GM12878 (cell line): ENCODE measurements around the gene SEC24D. TPM values are rescaled to one million over a fixed set of nuclear protein-coding genes. Genes with fewer than 3 reads are reported as not detected.

ENCODE experiments used
- ATAC-seq: fragments of 200-7000 bp; cut with Tn5 transposase; 3 replicates; pipeline ENCODE4 v1.9.1; 2020; ENCODE audit warnings: mild to moderate bottlenecking, moderate library complexity
- BruUV-seq: library from RNA; stranded (reverse); fragments of 400-500 nt; replicated peaks from 2 replicates; lab custom pipeline; 2021; lab: Mats Ljungman, UMichigan
- CTCF ChIA-PET: fragments of 300-600 bp; sonication (Branson Sonifier 250); formaldehyde crosslinking; extraction: SDS; loops from one replicate; lab custom pipeline; 2021; ENCODE audit warnings: inconsistent platforms; lab: Yijun Ruan, JAX
- POLR2A ChIA-PET: fragments of 350-600 bp; formaldehyde crosslinking; extraction: SDS; loops from one replicate; lab custom pipeline; 2021; ENCODE audit warnings: inconsistent platforms; lab: Charles Lee
- RAD21 ChIA-PET: fragments of 300-600 bp; sonication (Branson Sonifier 250); formaldehyde crosslinking; loops from one replicate; lab custom pipeline; 2023; ENCODE audit warnings: antibody characterized with exemption; ENCODE audit not compliant: unreplicated experiment; lab: Charles Lee
- SMC1A ChIA-PET: fragments of 300-600 bp; sonication (Branson Sonifier 250); formaldehyde crosslinking; loops from one replicate; lab custom pipeline; 2023; ENCODE audit not compliant: unreplicated experiment, uncharacterized antibody; lab: Charles Lee
- DNase-seq: peaks from one replicate; pipeline ENCODE4 v3.0.0-alpha.2; 2011; ENCODE audit warnings: low read depth, low spot score
- FAIRE-seq: peaks from 3 replicates; lab custom pipeline; 2011; peaks lifted over from hg19 to GRCh38; lab: Jason Lieb, UNC
- H2AFZ ChIP-seq: 2 replicates; pipeline ENCODE4 v1.6.0; 2011; ENCODE audit warnings: low read depth, low read length, control low read depth; ENCODE audit not compliant: control insufficient read depth
- H3K27ac ChIP-seq: 2 replicates; pipeline ENCODE4 v1.5.1; 2011; ENCODE audit warnings: control low read depth; ENCODE audit not compliant: control insufficient read depth, insufficient read depth
- H3K27me3 ChIP-seq, 2 experiments: replicated peaks in 1 of 2; 2 replicates each; pipeline versions ENCODE4 v1.6.0 to v1.6.1; 2011; ENCODE audit warnings: low read length in 1 of 2; ENCODE audit not compliant: control insufficient read depth in 2 of 2, insufficient read depth in 2 of 2
- H3K36me3 ChIP-seq, 2 experiments: 2 replicates each; pipeline ENCODE4 v1.5.1; 2011; ENCODE audit warnings: low read length in 1 of 2; ENCODE audit not compliant: control insufficient read depth in 2 of 2, insufficient read depth in 2 of 2
- H3K4me1 ChIP-seq: 2 replicates; pipeline ENCODE4 v1.6.1; 2011; ENCODE audit warnings: mild to moderate bottlenecking, low read length, moderate library complexity, mixed read lengths; ENCODE audit not compliant: control insufficient read depth, insufficient read depth
- H3K4me2 ChIP-seq: 2 replicates; pipeline ENCODE4 v1.6.0; 2011; ENCODE audit warnings: control low read depth; ENCODE audit not compliant: control insufficient read depth, insufficient read depth
- H3K4me3 ChIP-seq: fragments of 200-600 bp; sonication (generic); 2 replicates; pipeline ENCODE4 v1.5.1; 2016
- H3K79me2 ChIP-seq: 2 replicates; pipeline ENCODE4 v1.6.0; 2011; ENCODE audit warnings: low read length; ENCODE audit not compliant: control insufficient read depth, insufficient read depth
- H3K9ac ChIP-seq: 2 replicates; pipeline ENCODE4 v1.8.0; 2011; ENCODE audit warnings: low read length, control low read depth, mixed read lengths; ENCODE audit not compliant: control insufficient read depth, insufficient read depth
- H3K9me3 ChIP-seq: replicated peaks from 3 replicates; pipeline ENCODE4 v1.5.1; 2011; ENCODE audit warnings: mild to moderate bottlenecking, low read length; ENCODE audit not compliant: control insufficient read depth, insufficient read depth
- H4K20me1 ChIP-seq: 2 replicates; pipeline ENCODE4 v1.6.0; 2011; ENCODE audit not compliant: control insufficient read depth, insufficient read depth
- ATF7 ChIP-seq: fragments of 450-650 bp; IDR thresholded peaks from 2 replicates; pipeline ENCODE4 v1.6.1; 2016; ENCODE audit warnings: low read depth, mild to moderate bottlenecking
- BACH1 ChIP-seq: fragments of 450-650 bp; IDR thresholded peaks from 2 replicates; pipeline ENCODE4 v1.6.1; 2017; ENCODE audit warnings: mild to moderate bottlenecking, borderline replicate concordance
- CBX3 ChIP-seq: fragments of 200-600 bp; sonication (generic); IDR thresholded peaks from 2 replicates; pipeline ENCODE4 v1.6.1; 2016; ENCODE audit warnings: low read depth, borderline replicate concordance
- DPF2 ChIP-seq: fragments of 450-650 bp; IDR thresholded peaks from 2 replicates; pipeline ENCODE4 v1.6.1; 2017; ENCODE audit warnings: mild to moderate bottlenecking
- EED ChIP-seq: sonication (generic); IDR thresholded peaks from 2 replicates; pipeline ENCODE4 v1.6.1; 2016; ENCODE audit warnings: antibody characterized with exemption, low read depth
- EP300 ChIP-seq, 2 experiments: fragments of 150-350 bp in 1 of 2; IDR thresholded peaks; 2 replicates each; pipeline ENCODE4 v1.6.1; 2011 to 2012; ENCODE audit warnings: low read depth in 2 of 2, low read length in 2 of 2, borderline replicate concordance in 1 of 2, improper control_type of control experiment in 1 of 2, inconsistent platforms in 1 of 2; ENCODE audit not compliant: control insufficient read depth in 1 of 2
- HDGF ChIP-seq: fragments of 450-650 bp; IDR thresholded peaks from 2 replicates; pipeline ENCODE4 v1.6.1; 2016; ENCODE audit warnings: antibody characterized with exemption
- POU2F2 ChIP-seq: IDR thresholded peaks from 3 replicates; pipeline ENCODE4 v1.6.1; 2011; ENCODE audit warnings: low read depth, mild to moderate bottlenecking, low read length, borderline replicate concordance
- RB1 ChIP-seq: fragments of 450-650 bp; formaldehyde crosslinking; IDR thresholded peaks from 2 replicates; pipeline ENCODE4 v1.6.1; 2017; ENCODE audit warnings: mild to moderate bottlenecking, borderline replicate concordance
- RCOR1 ChIP-seq: conservative IDR thresholded peaks from 2 replicates; pipeline ENCODE4 v1.6.1; 2012; ENCODE audit warnings: low read depth, low read length, improper control_type of control experiment
- SUPT20H ChIP-seq: IDR thresholded peaks from 2 replicates; pipeline ENCODE4 v1.6.1; 2011; ENCODE audit warnings: low read depth, mild to moderate bottlenecking, low read length, moderate library complexity, borderline replicate concordance; ENCODE audit not compliant: control insufficient read depth
- SUZ12 ChIP-seq: fragments of 200-600 bp; sonication (generic); IDR thresholded peaks from one replicate; pipeline ENCODE4 v1.6.1; 2018; ENCODE audit warnings: antibody characterized with exemption, mild to moderate bottlenecking; ENCODE audit not compliant: unreplicated experiment
- WRNIP1 ChIP-seq: IDR thresholded peaks from 2 replicates; pipeline ENCODE4 v1.6.1; 2011; ENCODE audit warnings: low read depth, low read length, improper control_type of control experiment, borderline replicate concordance
- ZBED1 ChIP-seq: IDR thresholded peaks from 2 replicates; pipeline ENCODE4 v1.6.1; 2016; ENCODE audit warnings: borderline replicate concordance
- WGBS: methylation state at CpG from one replicate; pipeline ENCODE4 v1.1.6; 2016; ENCODE audit warnings: low lambda C conversion rate; ENCODE audit not compliant: insufficient replicate concordance, insufficient coverage; ENCODE audit errors: missing lambda C conversion rate; 5-methylcytosine and 5-hydroxymethylcytosine counted together
- in situ Hi-C: fragments of 300-500 bp; cut with MboI; formaldehyde crosslinking; loops from 9 replicates; pipeline ENCODE4 v1.14.3; 2018; ENCODE audit warnings: mixed read lengths
- intact Hi-C: fragments of 100-400 bp; cut with micrococcal nuclease; formaldehyde crosslinking; loops from one replicate; pipeline ENCODE4 v1.14.2; 2022; ENCODE audit not compliant: unreplicated experiment
- polyA plus RNA-seq, 11 experiments: library from polyadenylated mRNA; depleted of rRNA in 4 of 11; unstranded in 6 of 11; stranded (reverse) in 5 of 11; fragments of >200 nt; fragmentation: Nextera tagmentation in 4 of 11; fragmentation: Illumina TruSeq in 1 of 11; extraction: Ambion mirVana in 4 of 11; extraction: Trizol in 1 of 11; gene quantifications; 1 replicate in 1 of 11; 2 replicates in 10 of 11; pipeline versions ENCODE4 v1.2.1 to v1.2.3, GENCODE V29; 2011 to 2016; ENCODE audit warnings: inconsistent platforms in 2 of 11, missing spikeins in 2 of 11, low read depth in 1 of 11
- total RNA-seq, 4 experiments: library from RNA; depleted of rRNA in 3 of 4; stranded (reverse); fragments of >200 nt in 3 of 4; fragmentation: Illumina TruSeq in 1 of 4; extraction: Trizol in 1 of 4; gene quantifications; 2 replicates each; pipeline versions ENCODE4 v1.2.1 to v1.2.3, GENCODE V29; 2013 to 2021
- TF ChIP-seq, protein P1 (sequence below): IDR thresholded peaks from 2 replicates; pipeline ENCODE4 v1.6.1; 2012; ENCODE audit warnings: low read depth, low read length, improper control_type of control experiment
- TF ChIP-seq, protein P2 (sequence below): IDR thresholded peaks from 2 replicates; pipeline ENCODE4 v1.6.1; 2012; ENCODE audit warnings: low read length, inconsistent platforms

Gene SEC24D
- total and polyA plus RNA-seq, 10 of the 15 experiments (the other 5 are each of a cell fraction or from before 2014, with no cell fraction given) = 12.8 to 61.9 (median 25.6) TPM

DNA sequence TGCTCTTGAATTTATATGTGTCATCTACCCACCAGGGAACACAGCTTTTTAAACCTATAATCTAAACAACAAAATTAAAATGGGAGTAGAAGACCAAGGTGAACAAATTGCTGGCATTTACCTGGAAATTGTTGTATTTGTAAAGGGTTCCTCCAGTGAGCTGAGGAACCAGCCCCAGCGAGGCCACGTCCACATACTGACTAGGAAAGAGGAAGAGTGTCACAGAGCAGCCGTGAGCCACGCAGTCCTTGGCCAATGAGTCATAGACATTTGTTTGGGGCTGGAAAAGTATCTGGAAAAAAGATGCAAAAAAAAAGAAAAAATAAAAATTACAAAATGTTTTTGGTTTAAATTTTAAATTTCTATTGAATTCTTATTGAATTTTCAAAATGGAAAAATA is 92.1 kb downstream of the SEC24D start:
- in situ Hi-C loops = no loop called here
- H3K9ac ChIP-seq = no peak overlapping the region
- H4K20me1 ChIP-seq = no peaks in the 10 kb centered on the region
- H3K9me3 ChIP-seq = no peaks in the 10 kb centered on the region
- ChIA-PET SMC1A (no interaction called here), RAD21 (no interaction called here), POLR2A (no interaction called here), CTCF (no interaction called here)
- TF ChIP-seq, protein P1, sequence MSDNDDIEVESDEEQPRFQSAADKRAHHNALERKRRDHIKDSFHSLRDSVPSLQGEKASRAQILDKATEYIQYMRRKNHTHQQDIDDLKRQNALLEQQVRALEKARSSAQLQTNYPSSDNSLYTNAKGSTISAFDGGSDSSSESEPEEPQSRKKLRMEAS = no peak
- TF ChIP-seq RB1 = no peak
- TF ChIP-seq WRNIP1 = no peak
- H3K79me2 ChIP-seq = no peaks in the 10 kb centered on the region
- intact Hi-C loops = no loop called here
- H3K36me3 ChIP-seq = peaks cover 3 to 27% of the 10 kb centered on the region in 2 experiments
- H3K27me3 ChIP-seq = no peaks in the 10 kb centered on the region
- no peak overlapping the region for H2AFZ ChIP-seq
- H3K4me3 ChIP-seq = no peak overlapping the region
- ATAC-seq (no peak), DNase-seq (no peak), FAIRE-seq (no peak)
- H3K4me2 ChIP-seq = no peak overlapping the region
- no peak overlapping the region for H3K27ac ChIP-seq
- H3K4me1 ChIP-seq = no peaks in the 10 kb centered on the region
- no TSS peak for BruUV-seq
- 100% methylated on average over 4 of the region's 4 CpGs for WGBS

DNA sequence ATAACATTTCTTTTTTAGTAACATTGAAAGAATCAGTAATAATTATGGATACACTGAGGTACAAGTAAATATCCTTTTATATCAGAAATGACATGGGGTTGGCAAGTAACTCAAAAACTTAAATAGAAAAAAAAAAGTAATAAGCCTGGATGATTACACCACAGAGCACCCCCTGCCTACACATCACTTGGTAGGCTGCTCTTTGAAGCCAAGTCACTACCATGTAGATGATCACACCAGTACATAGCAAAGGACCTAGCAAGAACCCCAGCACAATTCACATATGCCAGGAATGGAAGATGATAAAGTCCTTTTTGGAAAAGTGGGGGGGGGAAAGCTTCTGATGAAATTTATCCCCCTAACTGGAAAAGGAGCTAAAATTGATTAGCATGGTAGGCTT is 93.9 kb downstream of the SEC24D start:
- DNase-seq (no peak), FAIRE-seq (no peak), ATAC-seq (no peak)
- RAD21 ChIA-PET = interaction anchor here (1.2 to 1.5 kb wide), 3 partner anchors 32 to 299 kb away, joined by 3 to 5 read pairs (median 3); no protein-coding TSS in a partner anchor
- POLR2A ChIA-PET = interaction anchor here (1.0 kb wide), 1 partner anchor 52 kb away, joined by 4 read pairs; no protein-coding TSS in a partner anchor
- CTCF ChIA-PET = interaction anchor here (0.6 to 2.3 kb wide), 9 partner anchors 14 to 777 kb away, joined by 3 to 15 read pairs (median 3); no protein-coding TSS in a partner anchor
- H3K4me1 ChIP-seq = no peaks in the 10 kb centered on the region
- no peak overlapping the region for H3K4me3 ChIP-seq
- no peak overlapping the region for H3K27ac ChIP-seq
- SMC1A ChIA-PET = interaction anchor here (0.7 to 1.5 kb wide), 6 partner anchors 8 to 149 kb away, joined by 3 to 5 read pairs (median 4); no protein-coding TSS in a partner anchor
- H2AFZ ChIP-seq = no peak overlapping the region
- no peak overlapping the region for H3K9ac ChIP-seq
- intact Hi-C loops = no loop called here
- H3K27me3 ChIP-seq = no peaks in the 10 kb centered on the region
- no peaks in the 10 kb centered on the region for H3K9me3 ChIP-seq
- no peak overlapping the region for H3K4me2 ChIP-seq
- BruUV-seq = no TSS peak
- H3K36me3 ChIP-seq = peaks cover 3 to 31% of the 10 kb centered on the region in 2 experiments
- H4K20me1 ChIP-seq = no peaks in the 10 kb centered on the region
- in situ Hi-C loops = no loop called here
- H3K79me2 ChIP-seq = no peaks in the 10 kb centered on the region
- TF ChIP-seq SUZ12 = no peak
- TF ChIP-seq ZBED1 = no peak
- no peak for TF ChIP-seq BACH1
- TF ChIP-seq POU2F2 = no peak
- TF ChIP-seq DPF2 = no peak
- TF ChIP-seq RCOR1 = no peak
- no peak for TF ChIP-seq ATF7
- TF ChIP-seq, protein P2, sequence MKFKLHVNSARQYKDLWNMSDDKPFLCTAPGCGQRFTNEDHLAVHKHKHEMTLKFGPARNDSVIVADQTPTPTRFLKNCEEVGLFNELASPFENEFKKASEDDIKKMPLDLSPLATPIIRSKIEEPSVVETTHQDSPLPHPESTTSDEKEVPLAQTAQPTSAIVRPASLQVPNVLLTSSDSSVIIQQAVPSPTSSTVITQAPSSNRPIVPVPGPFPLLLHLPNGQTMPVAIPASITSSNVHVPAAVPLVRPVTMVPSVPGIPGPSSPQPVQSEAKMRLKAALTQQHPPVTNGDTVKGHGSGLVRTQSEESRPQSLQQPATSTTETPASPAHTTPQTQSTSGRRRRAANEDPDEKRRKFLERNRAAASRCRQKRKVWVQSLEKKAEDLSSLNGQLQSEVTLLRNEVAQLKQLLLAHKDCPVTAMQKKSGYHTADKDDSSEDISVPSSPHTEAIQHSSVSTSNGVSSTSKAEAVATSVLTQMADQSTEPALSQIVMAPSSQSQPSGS = no peak
- no peak for TF ChIP-seq SUPT20H
- no peak for TF ChIP-seq CBX3
- TF ChIP-seq HDGF = no peak
- no peak for TF ChIP-seq EED
- TF ChIP-seq EP300 (IDR thresholded peaks at IDR 0.05; ENCODE audit: borderline replicate concordance in 1 of 2, control insufficient read depth in 1 of 2, low read depth in 2 of 2, low read length in 2 of 2) = no peak
